OCI-LY7 (cell line): Measurements from ENCODE around the gene FANCL.

Experiments
- EZH2phosphoT487 ChIP-seq: fragments of 200-600 bp; sonication (generic); IDR thresholded peaks from 2 replicates; pipeline ENCODE4 v1.6.1; 2018; ENCODE audit warnings: low read depth, borderline replicate concordance, mild to moderate bottlenecking, mixed run types, antibody characterized with exemption, low read length, moderate library complexity, mixed read lengths
- TF ChIP-seq, protein P1 (sequence below): fragments of 200-600 bp; sonication (generic); conservative IDR thresholded peaks from 2 replicates; pipeline ENCODE4 v1.5.1; 2014; ENCODE audit warnings: mild to moderate bottlenecking, antibody characterized with exemption, low read length, moderate library complexity, mixed read lengths

DNA sequence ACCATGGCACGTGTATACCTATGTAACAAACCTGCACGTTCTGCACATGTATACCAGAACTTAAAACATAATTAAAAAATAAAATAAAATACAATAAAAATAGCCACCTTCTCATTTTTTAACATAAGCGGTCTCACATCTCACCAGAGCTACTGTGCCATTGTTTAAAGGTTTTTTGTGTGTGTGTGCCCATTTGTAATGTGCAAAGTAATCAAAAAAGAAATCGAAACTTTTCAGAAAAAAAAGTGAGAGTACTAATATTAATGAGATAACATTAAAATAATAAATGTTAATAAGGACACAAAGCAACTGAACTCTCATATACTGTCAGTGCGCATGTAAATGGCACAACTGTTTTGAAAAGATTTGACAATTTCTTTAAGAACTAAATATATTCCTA is 60.5 kb downstream of the FANCL start:
- TF ChIP-seq, protein P1, sequence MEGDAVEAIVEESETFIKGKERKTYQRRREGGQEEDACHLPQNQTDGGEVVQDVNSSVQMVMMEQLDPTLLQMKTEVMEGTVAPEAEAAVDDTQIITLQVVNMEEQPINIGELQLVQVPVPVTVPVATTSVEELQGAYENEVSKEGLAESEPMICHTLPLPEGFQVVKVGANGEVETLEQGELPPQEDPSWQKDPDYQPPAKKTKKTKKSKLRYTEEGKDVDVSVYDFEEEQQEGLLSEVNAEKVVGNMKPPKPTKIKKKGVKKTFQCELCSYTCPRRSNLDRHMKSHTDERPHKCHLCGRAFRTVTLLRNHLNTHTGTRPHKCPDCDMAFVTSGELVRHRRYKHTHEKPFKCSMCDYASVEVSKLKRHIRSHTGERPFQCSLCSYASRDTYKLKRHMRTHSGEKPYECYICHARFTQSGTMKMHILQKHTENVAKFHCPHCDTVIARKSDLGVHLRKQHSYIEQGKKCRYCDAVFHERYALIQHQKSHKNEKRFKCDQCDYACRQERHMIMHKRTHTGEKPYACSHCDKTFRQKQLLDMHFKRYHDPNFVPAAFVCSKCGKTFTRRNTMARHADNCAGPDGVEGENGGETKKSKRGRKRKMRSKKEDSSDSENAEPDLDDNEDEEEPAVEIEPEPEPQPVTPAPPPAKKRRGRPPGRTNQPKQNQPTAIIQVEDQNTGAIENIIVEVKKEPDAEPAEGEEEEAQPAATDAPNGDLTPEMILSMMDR: no peak
- TF ChIP-seq EZH2phosphoT487: no peak
